DND-41 (cell line): Measurements from ENCODE around the gene MITF.

Experiments used
- CTCF ChIP-seq: IDR thresholded peaks from 2 replicates; pipeline ENCODE4 v1.5.1; 2012; ENCODE audit warnings: borderline replicate concordance, low read length, moderate library complexity, mild to moderate bottlenecking; ENCODE audit not compliant: poor library complexity, severe bottlenecking; ENCODE audit errors: extremely low read depth
- EZH2 ChIP-seq: IDR thresholded peaks from 3 replicates; pipeline ENCODE4 v1.6.1; 2012; ENCODE audit warnings: borderline replicate concordance, low read depth, mild to moderate bottlenecking, moderate library complexity, low read length, inconsistent platforms; ENCODE audit not compliant: severe bottlenecking

- TF ChIP-seq CTCF, result no peak
- TF ChIP-seq EZH2, result no peak
These were observed 31.8 kb downstream of the MITF start for GRCh38 chr3:69770976-69771634.
